H1 (cell line): ENCODE data around the gene IQCK. TPM values are rescaled to one million over a fixed set of nuclear protein-coding genes. Genes with fewer than 3 reads are reported as not detected.
A peak's percentile ranks its signal among the peaks of the same experiment; 100 is the strongest.

Experiments used
- CTCF ChIA-PET: fragments of 300-600 bp; sonication (Branson Sonifier 250); formaldehyde crosslinking; loops from one replicate; lab custom pipeline; 2021; ENCODE audit not compliant: partially characterized antibody; lab: Charles Lee
- POLR2A ChIA-PET: fragments of 300-600 bp; sonication (Branson Sonifier 250); formaldehyde crosslinking; loops from one replicate; lab custom pipeline; 2021; ENCODE audit warnings: inconsistent platforms; ENCODE audit not compliant: partially characterized antibody; lab: Charles Lee
- DNase-seq, 2 experiments: peaks; one replicate each; pipeline versions ENCODE4 v3.0.0 to v3.0.0-alpha.2; 2010 to 2022; ENCODE audit warnings: low spot score in 2 of 2, low read depth in 1 of 2, mixed read lengths in 1 of 2
- FAIRE-seq: peaks from 2 replicates; lab custom pipeline; 2011; peaks lifted over from hg19 to GRCh38; lab: Jason Lieb, UNC
- H2AFZ ChIP-seq: 2 replicates; pipeline ENCODE4 v1.8.1; 2012; ENCODE audit warnings: low read length, inconsistent platforms
- H2AK5ac ChIP-seq: 2 replicates; pipeline ENCODE4 v1.6.1; 2013; ENCODE audit warnings: low read depth, low read length
- H2BK120ac ChIP-seq: replicated peaks from 2 replicates; pipeline ENCODE3; 2013; ENCODE audit warnings: low read depth, low read length, inconsistent platforms
- H2BK12ac ChIP-seq: 2 replicates; pipeline ENCODE4 v1.6.1; 2013; ENCODE audit warnings: low read depth, low read length
- H2BK15ac ChIP-seq: 2 replicates; pipeline ENCODE4 v1.6.1; 2013; ENCODE audit warnings: low read length
- H2BK20ac ChIP-seq: 2 replicates; pipeline ENCODE4 v1.6.1; 2013; ENCODE audit warnings: low read length
- H2BK5ac ChIP-seq: 2 replicates; pipeline ENCODE4 v1.6.1; 2013; ENCODE audit warnings: low read depth, low read length
- H3K14ac ChIP-seq: 2 replicates; pipeline ENCODE4 v1.6.1; 2013; ENCODE audit warnings: inconsistent platforms; ENCODE audit not compliant: insufficient read length
- H3K18ac ChIP-seq: 2 replicates; pipeline ENCODE4 v1.6.1; 2013; ENCODE audit warnings: low read length; ENCODE audit errors: extremely low read depth
- H3K23ac ChIP-seq: 2 replicates; pipeline ENCODE4 v1.6.1; 2013; ENCODE audit warnings: inconsistent platforms; ENCODE audit not compliant: insufficient read length
- H3K23me2 ChIP-seq: 2 replicates; pipeline ENCODE4 v1.6.1; 2013; ENCODE audit warnings: low read depth, low read length
- H3K27ac ChIP-seq: 2 replicates; pipeline ENCODE4 v1.6.1; 2011; ENCODE audit warnings: low read depth, low read length, inconsistent platforms
- H3K27me3 ChIP-seq, 4 experiments: replicated peaks in 1 of 4; 1 replicate in 1 of 4; 2 replicates in 3 of 4; pipeline versions ENCODE4 v1.6.1 to v1.8.1; 2011 to 2013; ENCODE audit warnings: low read length in 3 of 4, mild to moderate bottlenecking in 3 of 4, inconsistent platforms in 2 of 4, mixed read lengths in 2 of 4, moderate library complexity in 1 of 4; ENCODE audit not compliant: control insufficient read depth in 3 of 4, insufficient read depth in 3 of 4; ENCODE audit errors: extremely low read depth in 1 of 4
- H3K36me3 ChIP-seq, 4 experiments: 2 replicates each; pipeline versions ENCODE4 v1.6.1 to v1.8.1; 2011 to 2013; ENCODE audit warnings: mild to moderate bottlenecking in 4 of 4, low read length in 3 of 4, moderate library complexity in 2 of 4, control low read depth in 1 of 4, inconsistent platforms in 1 of 4; ENCODE audit not compliant: insufficient read depth in 4 of 4, control insufficient read depth in 2 of 4
- H3K4ac ChIP-seq: replicated peaks from 2 replicates; pipeline ENCODE3; 2013; ENCODE audit warnings: low read length, low read depth, mixed read lengths, inconsistent platforms; ENCODE audit not compliant: insufficient read length
- H3K4me1 ChIP-seq, 4 experiments: replicated peaks in 1 of 4; 1 replicate in 1 of 4; 2 replicates in 3 of 4; pipeline versions ENCODE4 v1.6.1 to v1.8.1; 2011 to 2013; ENCODE audit warnings: low read length in 3 of 4, inconsistent platforms in 2 of 4, mixed read lengths in 1 of 4; ENCODE audit not compliant: insufficient read depth in 4 of 4, control insufficient read depth in 3 of 4
- H3K4me2 ChIP-seq, 2 experiments: 2 replicates each; pipeline versions ENCODE4 v1.6.1 to v1.8.1; 2011 to 2013; ENCODE audit warnings: low read depth in 2 of 2, low read length in 2 of 2, control low read depth in 1 of 2, inconsistent platforms in 1 of 2, mild to moderate bottlenecking in 1 of 2; ENCODE audit not compliant: insufficient read depth in 1 of 2
- H3K4me3 ChIP-seq, 4 experiments: fragments of 200-600, 300-600 bp in 1 of 4; sonication (generic), shearing (Covaris generic), sonication (Bioruptor Twin) in 1 of 4; 2 replicates each; pipeline versions ENCODE4 v1.5.1 to v1.8.1; 2011 to 2016; ENCODE audit warnings: low read length in 4 of 4, low read depth in 3 of 4, control low read depth in 2 of 4, inconsistent platforms in 2 of 4, mild to moderate bottlenecking in 2 of 4, mixed read lengths in 1 of 4, moderate library complexity in 1 of 4; ENCODE audit not compliant: insufficient read depth in 2 of 4; ENCODE audit errors: extremely low read depth in 1 of 4
- H3K56ac ChIP-seq: replicated peaks from 2 replicates; pipeline ENCODE3; 2013; ENCODE audit warnings: low read depth, mild to moderate bottlenecking, mixed read lengths, low read length, inconsistent platforms; ENCODE audit not compliant: insufficient read length
- H3K79me1 ChIP-seq: 2 replicates; pipeline ENCODE4 v1.6.1; 2013; ENCODE audit warnings: low read depth, low read length, control low read depth
- H3K79me2 ChIP-seq, 2 experiments: 2 replicates each; pipeline versions ENCODE4 v1.6.1 to v1.8.1; 2012 to 2013; ENCODE audit warnings: low read length in 2 of 2, mild to moderate bottlenecking in 2 of 2, inconsistent platforms in 1 of 2; ENCODE audit not compliant: insufficient read depth in 2 of 2, control insufficient read depth in 1 of 2
- H3K9ac ChIP-seq, 4 experiments: replicated peaks in 1 of 4; 1 replicate in 1 of 4; 2 replicates in 3 of 4; pipeline versions ENCODE4 v1.6.1 to v1.8.1; 2011 to 2013; ENCODE audit warnings: low read depth in 3 of 4, low read length in 3 of 4, control low read depth in 2 of 4, mild to moderate bottlenecking in 2 of 4, moderate library complexity in 2 of 4, inconsistent platforms in 1 of 4; ENCODE audit errors: extremely low read depth in 1 of 4
- H3K9me3 ChIP-seq, 2 experiments: 2 replicates each; pipeline versions ENCODE4 v1.6.1 to v1.8.1; 2012 to 2013; ENCODE audit warnings: mild to moderate bottlenecking in 2 of 2, moderate library complexity in 2 of 2, control low read depth in 1 of 2, inconsistent platforms in 1 of 2, low read depth in 1 of 2, low read length in 1 of 2, mixed read lengths in 1 of 2; ENCODE audit not compliant: insufficient read depth in 2 of 2
- H4K20me1 ChIP-seq, 2 experiments: replicated peaks in 1 of 2; 2 replicates each; pipeline versions ENCODE3 to v1.8.1; 2011 to 2013; ENCODE audit warnings: inconsistent platforms in 2 of 2, low read length in 2 of 2, mild to moderate bottlenecking in 1 of 2; ENCODE audit not compliant: insufficient read depth in 2 of 2, control insufficient read depth in 1 of 2
- H4K5ac ChIP-seq: 2 replicates; pipeline ENCODE4 v1.6.1; 2013; ENCODE audit warnings: low read length, low read depth, mixed read lengths, inconsistent platforms; ENCODE audit not compliant: insufficient read length
- H4K8ac ChIP-seq: 2 replicates; pipeline ENCODE4 v1.8.0; 2013; ENCODE audit warnings: mild to moderate bottlenecking, moderate library complexity, low read length, inconsistent platforms; ENCODE audit not compliant: insufficient read depth; ENCODE audit errors: extremely low read depth
- H4K91ac ChIP-seq: replicated peaks from 2 replicates; pipeline ENCODE3; 2013; ENCODE audit warnings: low read length, mixed read lengths, inconsistent platforms; ENCODE audit not compliant: insufficient read length
- JUND ChIP-seq: IDR thresholded peaks from 2 replicates; pipeline ENCODE4 v1.6.1; 2011; ENCODE audit warnings: mild to moderate bottlenecking, improper control_type of control experiment, low read length
- KDM4A ChIP-seq: IDR thresholded peaks from one replicate; pipeline ENCODE4 v1.7.1; 2012; ENCODE audit warnings: low read depth, mild to moderate bottlenecking, moderate library complexity, low read length, inconsistent platforms; ENCODE audit not compliant: severe bottlenecking
- KDM5A ChIP-seq: fragments of 200-600 bp; IDR thresholded peaks from 2 replicates; pipeline ENCODE4 v1.7.1; 2012; ENCODE audit warnings: mild to moderate bottlenecking, low read length, inconsistent platforms, mixed read lengths
- MAX ChIP-seq: IDR thresholded peaks from 2 replicates; pipeline ENCODE4 v1.6.1; 2012; ENCODE audit warnings: inconsistent platforms
- NRF1 ChIP-seq: IDR thresholded peaks from 2 replicates; pipeline ENCODE4 v1.6.1; 2011; ENCODE audit warnings: mild to moderate bottlenecking, low read depth, low read length, improper control_type of control experiment
- POLR2AphosphoS5 ChIP-seq: IDR thresholded peaks from 2 replicates; pipeline ENCODE4 v1.6.1; 2011; ENCODE audit warnings: low read depth, low read length
- RAD21 ChIP-seq, 2 experiments: IDR thresholded peaks in 1 of 2; conservative IDR thresholded peaks in 1 of 2; 2 replicates each; pipeline ENCODE4 v1.6.1; 2011; ENCODE audit warnings: low read depth in 2 of 2, low read length in 2 of 2, improper control_type of control experiment in 1 of 2, inconsistent platforms in 1 of 2, mild to moderate bottlenecking in 1 of 2, moderate library complexity in 1 of 2
- RBBP5 ChIP-seq: IDR thresholded peaks from 2 replicates; pipeline ENCODE4 v1.7.1; 2012; ENCODE audit warnings: low read depth, mild to moderate bottlenecking, inconsistent platforms, low read length, moderate library complexity, borderline replicate concordance
- SUZ12 ChIP-seq: fragments of 200-600 bp; sonication (generic); IDR thresholded peaks from 2 replicates; pipeline ENCODE4 v1.6.1; 2012; ENCODE audit warnings: mild to moderate bottlenecking, inconsistent platforms, low read length, moderate library complexity, mixed read lengths
- USF2 ChIP-seq: IDR thresholded peaks from 2 replicates; pipeline ENCODE4 v1.6.1; 2011; ENCODE audit warnings: low read length, improper control_type of control experiment
- YY1 ChIP-seq: IDR thresholded peaks from 2 replicates; pipeline ENCODE4 v1.6.1; 2011; ENCODE audit warnings: low read depth, mild to moderate bottlenecking, low read length
- WGBS, 2 experiments: shearing (Covaris generic) in 1 of 2; methylation state at CpG; one replicate each; pipeline versions ENCODE4 v1.1.6 to v1.1.7; 2013 to 2015; ENCODE audit warnings: low lambda C conversion rate in 2 of 2, mixed read lengths in 2 of 2, inconsistent platforms in 1 of 2, low coverage in 1 of 2, missing lambda C conversion rate in 1 of 2; ENCODE audit not compliant: insufficient replicate concordance in 2 of 2, insufficient coverage in 1 of 2, insufficient read length in 1 of 2; ENCODE audit errors: extremely low coverage in 1 of 2, missing lambda C conversion rate in 1 of 2; 5-methylcytosine and 5-hydroxymethylcytosine counted together
- polyA plus RNA-seq, 7 experiments: library from polyadenylated mRNA; depleted of rRNA in 3 of 7; stranded (reverse) in 5 of 7; unstranded in 2 of 7; fragments of >200 nt in 5 of 7; fragments of 200-250 nt in 2 of 7; gene quantifications; 1 replicate in 5 of 7; 2 replicates in 1 of 7; 4 replicates in 1 of 7; pipeline versions ENCODE4 v1.2.1 to v1.2.3, GENCODE V29; 2011 to 2013; ENCODE audit warnings: missing spikeins in 2 of 7, mixed read lengths in 2 of 7
- total RNA-seq: library from RNA; stranded (reverse); fragmentation: NEBNext Ultra II Directional; extraction: Animal tissue kit (Norgen Biotek cat#: 25700); gene quantifications from 2 replicates; pipeline ENCODE4 v1.2.1, GENCODE V29; 2021

The IQCK gene
- total and polyA plus RNA-seq, 2 of the 8 experiments (the other 6 are each of a cell fraction or from before 2014, with no cell fraction given) = 6.2 to 9.3 TPM

DNA sequence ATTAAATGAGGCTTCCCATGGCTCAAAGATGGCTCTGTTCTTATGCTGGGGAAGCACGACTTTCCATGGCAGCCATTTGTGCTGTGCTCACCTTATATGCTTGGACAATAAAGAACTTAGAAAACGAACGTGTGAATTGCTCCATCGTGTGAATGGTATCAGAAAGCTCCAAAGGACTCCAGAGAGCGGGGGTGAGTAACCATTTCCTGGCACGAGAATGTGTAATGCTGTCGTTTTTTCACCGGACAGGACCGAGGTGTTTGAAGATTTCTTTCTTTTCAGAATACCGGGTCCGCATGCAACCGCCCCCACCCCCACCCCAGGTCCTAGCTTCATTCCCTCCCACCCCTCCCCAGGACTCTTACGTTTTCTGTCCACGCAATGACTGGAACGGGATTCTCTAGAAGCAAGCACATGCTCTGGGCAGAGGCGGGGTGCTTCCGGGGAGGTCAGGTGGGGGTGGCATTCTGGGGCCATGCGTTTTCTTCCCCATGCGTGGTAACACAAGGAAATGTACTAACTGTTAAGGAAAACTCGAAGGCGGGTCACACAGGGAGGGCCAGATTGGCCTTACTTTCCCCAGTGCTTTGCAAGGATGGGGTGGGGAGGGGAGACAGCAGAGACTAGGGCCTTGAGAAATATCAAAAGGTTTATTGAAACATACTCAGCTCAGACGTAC is 140.4 kb downstream of the IQCK start:
- peaks cover 10 to 53% (median 17%) of the 10 kb centered on the region in 4 experiments; a peak in 7 of 8 replicates for H3K36me3 ChIP-seq
- H3K27ac ChIP-seq = no peak overlapping the region
- WGBS, 2 experiments = 91% methylated on average over 21 of the region's 22 CpGs; no CpG with 5 or more reads in 1 of the 2 experiments
- no peaks in the 10 kb centered on the region for H4K20me1 ChIP-seq
- H3K23ac ChIP-seq = no peak overlapping the region
- no peak overlapping the region for H3K9ac ChIP-seq
- no peak overlapping the region; a peak in 1 of 8 replicates for H3K4me3 ChIP-seq
- no peaks in the 10 kb centered on the region for H3K27me3 ChIP-seq
- H4K8ac ChIP-seq = no peak overlapping the region
- DNase-seq = no peak
- no peak overlapping the region for H2BK20ac ChIP-seq
- H4K5ac ChIP-seq = peak overlapping the region; percentile 32
- H3K9me3 ChIP-seq = no peaks in the 10 kb centered on the region
- peaks cover 0 to 9% of the 10 kb centered on the region in 2 experiments; a peak in 2 of 4 replicates for H3K79me2 ChIP-seq
- H3K56ac ChIP-seq = no peak overlapping the region
- H2AFZ ChIP-seq = no peak overlapping the region
- CTCF ChIA-PET = no interaction called here
- H3K14ac ChIP-seq = no peak overlapping the region
- POLR2A ChIA-PET = interaction anchor here (1.4 to 9.2 kb wide), 4 partner anchors 8 to 140 kb away, joined by 3 to 114 read pairs (median 8); partner anchors contain the start of genes GPRC5B, IQCK and KNOP1
- peak overlapping the region; percentile 41 for H3K4ac ChIP-seq
- peak overlapping the region; percentile 75 for H4K91ac ChIP-seq
- H2BK12ac ChIP-seq = peak overlapping the region; percentile 91
- peak overlapping the region; percentile 35 for H2BK15ac ChIP-seq
- H2AK5ac ChIP-seq = peak overlapping the region; percentile 57; the same call in 1 of the 2 replicates
- no peak for FAIRE-seq
- peak overlapping the region; percentile 66 for H2BK5ac ChIP-seq
- no peaks in the 10 kb centered on the region; the same call in 1 of the 2 replicates for H3K79me1 ChIP-seq
- peak overlapping the region in 1 of 2 experiments; percentile 20; a peak in 1 of 4 replicates for H3K4me2 ChIP-seq
- peaks cover 7% of the 10 kb centered on the region for H3K23me2 ChIP-seq
- peak overlapping the region; percentile 80 for H2BK120ac ChIP-seq
- H3K4me1 ChIP-seq = peaks cover 21 to 52% (median 48%) of the 10 kb centered on the region in 4 experiments
- H3K18ac ChIP-seq = peak overlapping the region; percentile 91
- TF ChIP-seq NRF1 (no peak), SUZ12 (no peak), JUND (no peak), RBBP5 (no peak), POLR2AphosphoS5 (no peak; the same call in 1 of the 2 replicates), YY1 (no peak), USF2 (no peak), KDM4A (no peak), MAX (no peak), RAD21 (IDR thresholded peaks at IDR 0.05 in 1 of 2, conservative IDR thresholded peaks at IDR 0.05 in 1 of 2; ENCODE audit: low read depth in 2 of 2, low read length in 2 of 2) (no peak), KDM5A (no peak)
